ENCODE data around the gene MPZ. TPM values are rescaled to one million over a fixed set of nuclear protein-coding genes. Genes with fewer than 3 reads are reported as not detected.

The MPZ gene
- total and polyA plus RNA-seq, 2 experiments from 2014 or later = 0.21 to 2.1 TPM

DNA sequence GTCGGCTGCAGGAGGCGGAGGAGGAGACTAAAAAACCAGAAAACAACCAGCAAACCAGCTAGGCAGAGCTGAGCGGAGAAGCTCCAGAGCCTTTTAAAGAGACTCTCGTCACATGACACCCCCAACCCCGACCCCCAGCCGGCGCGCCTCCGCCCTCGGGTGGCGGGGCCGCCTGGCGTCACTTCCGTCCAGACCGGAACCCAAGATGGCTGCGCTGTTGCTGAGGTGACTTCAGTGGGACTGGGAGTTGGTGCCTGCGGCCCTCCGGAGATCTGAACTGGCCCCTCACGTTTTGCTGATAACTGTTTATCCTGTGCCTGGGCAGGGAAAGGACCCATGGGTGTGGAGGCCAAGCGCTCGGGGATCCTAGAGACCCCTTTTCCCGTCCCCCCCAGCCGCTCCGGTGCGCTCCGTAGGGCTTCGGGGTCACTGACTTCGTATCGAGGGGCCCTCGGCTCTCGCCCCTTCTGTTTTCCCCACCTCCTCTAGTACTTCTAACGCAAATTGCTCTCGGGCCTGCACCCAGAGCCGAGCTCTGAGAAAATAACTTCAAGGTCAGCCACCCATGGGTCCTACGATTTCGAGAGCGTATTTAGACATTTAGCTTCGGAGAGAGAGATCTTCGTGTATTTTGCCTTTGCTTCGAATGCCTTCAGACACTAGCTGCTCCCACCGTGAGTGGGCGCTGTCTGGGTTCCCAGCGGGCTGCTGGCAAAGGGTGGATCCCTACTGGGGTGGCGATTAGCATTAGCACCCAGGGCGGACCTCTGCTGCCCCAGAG lies 4.6 kb upstream of the MPZ start, which contains the start of gene SDHC:
TSS of gene SDHC (plus strand) at position 181 of the 781 bp plus-strand sequence. CDS start at position 206, 25 bp downstream.
- H3K9me3 ChIP-seq (ENCODE audit: low read depth) = no peaks in the 10 kb centered on the region
- WGBS (ENCODE audit: low lambda C conversion rate, missing lambda C conversion rate) = 2% methylated on average over 43 of the region's 45 CpGs
- peak within 1 kb of the TSS; percentile 89 for H2AFZ ChIP-seq
- TF ChIP-seq, protein P1, sequence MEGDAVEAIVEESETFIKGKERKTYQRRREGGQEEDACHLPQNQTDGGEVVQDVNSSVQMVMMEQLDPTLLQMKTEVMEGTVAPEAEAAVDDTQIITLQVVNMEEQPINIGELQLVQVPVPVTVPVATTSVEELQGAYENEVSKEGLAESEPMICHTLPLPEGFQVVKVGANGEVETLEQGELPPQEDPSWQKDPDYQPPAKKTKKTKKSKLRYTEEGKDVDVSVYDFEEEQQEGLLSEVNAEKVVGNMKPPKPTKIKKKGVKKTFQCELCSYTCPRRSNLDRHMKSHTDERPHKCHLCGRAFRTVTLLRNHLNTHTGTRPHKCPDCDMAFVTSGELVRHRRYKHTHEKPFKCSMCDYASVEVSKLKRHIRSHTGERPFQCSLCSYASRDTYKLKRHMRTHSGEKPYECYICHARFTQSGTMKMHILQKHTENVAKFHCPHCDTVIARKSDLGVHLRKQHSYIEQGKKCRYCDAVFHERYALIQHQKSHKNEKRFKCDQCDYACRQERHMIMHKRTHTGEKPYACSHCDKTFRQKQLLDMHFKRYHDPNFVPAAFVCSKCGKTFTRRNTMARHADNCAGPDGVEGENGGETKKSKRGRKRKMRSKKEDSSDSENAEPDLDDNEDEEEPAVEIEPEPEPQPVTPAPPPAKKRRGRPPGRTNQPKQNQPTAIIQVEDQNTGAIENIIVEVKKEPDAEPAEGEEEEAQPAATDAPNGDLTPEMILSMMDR (IDR thresholded peaks at IDR 0.05; ENCODE audit: poor library complexity) = peak; percentile 47
- TF ChIP-seq EZH2 (IDR thresholded peaks at IDR 0.05; ENCODE audit: borderline replicate concordance) = no peak
- TF ChIP-seq EZH2phosphoT487 (IDR thresholded peaks at IDR 0.05; ENCODE audit: low read depth, severe bottlenecking, unreplicated experiment) = no peak
- peak; percentile 95 for DNase-seq (ENCODE audit: low spot score)
- no peaks in the 10 kb centered on the region for H3K27me3 ChIP-seq
- H3K27ac ChIP-seq = peak within 1 kb of the TSS; percentile 95
- H3K4me3 ChIP-seq = peak within 1 kb of the TSS; percentile 76
- no peaks in the 10 kb centered on the region for H3K9me2 ChIP-seq (replicated peaks; ENCODE audit: insufficient read depth)
- no peaks in the 10 kb centered on the region for H4K20me1 ChIP-seq (ENCODE audit: insufficient read depth, poor library complexity, severe bottlenecking)
- H3K4me1 ChIP-seq (ENCODE audit: insufficient read depth) = peaks cover 10% of the 10 kb centered on the region
- peaks cover 36% of the 10 kb centered on the region for H3K79me2 ChIP-seq
- H3K36me3 ChIP-seq (replicated peaks; ENCODE audit: insufficient read depth, low read depth) = no peaks in the 10 kb centered on the region
- H3K4me2 ChIP-seq = peak within 1 kb of the TSS; percentile 88

DNA sequence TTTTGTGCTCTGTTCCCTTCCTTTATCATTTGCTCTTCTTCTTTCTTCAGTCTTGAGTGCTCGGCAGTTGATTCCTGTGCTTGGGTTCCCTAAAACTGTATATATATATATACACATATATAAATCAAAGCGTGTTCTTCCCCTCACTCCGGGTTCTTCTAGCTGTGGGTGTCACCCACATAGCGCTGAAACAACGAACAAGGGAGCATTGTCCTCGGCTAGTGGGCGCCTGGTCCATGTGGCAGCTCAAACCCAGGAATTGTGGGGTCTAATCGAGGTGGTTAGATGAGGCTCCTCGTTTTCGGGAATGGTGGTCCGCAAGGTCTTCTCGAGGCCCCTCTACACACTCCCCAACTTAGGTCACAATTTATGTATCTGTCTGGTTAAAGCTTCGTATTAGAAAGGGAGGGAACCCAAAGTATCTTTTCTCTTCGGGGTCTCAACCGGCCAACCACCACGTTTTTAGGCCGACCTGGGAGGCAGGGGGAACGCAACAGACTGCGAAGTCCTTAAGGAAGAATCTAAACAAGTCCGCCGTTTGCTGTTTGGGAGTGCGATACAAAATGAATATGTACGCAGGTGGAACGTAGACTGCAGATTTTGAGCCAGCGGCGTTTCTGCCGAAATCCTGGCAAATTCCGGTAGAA lies 3.9 kb upstream of the MPZ start:
- H3K4me1 ChIP-seq (ENCODE audit: insufficient read depth) = peaks cover 10% of the 10 kb centered on the region
- 49% methylated on average over 28 of the region's 28 CpGs for WGBS (ENCODE audit: low lambda C conversion rate, missing lambda C conversion rate)
- TF ChIP-seq EZH2phosphoT487 (IDR thresholded peaks at IDR 0.05; ENCODE audit: low read depth, severe bottlenecking, unreplicated experiment) = no peak
- no peak for TF ChIP-seq EZH2 (IDR thresholded peaks at IDR 0.05; ENCODE audit: borderline replicate concordance)
- TF ChIP-seq, protein P1 (IDR thresholded peaks at IDR 0.05; ENCODE audit: poor library complexity) = no peak
- H3K9me2 ChIP-seq (replicated peaks; ENCODE audit: insufficient read depth) = no peaks in the 10 kb centered on the region
- peaks cover 35% of the 10 kb centered on the region for H3K79me2 ChIP-seq
- no peaks in the 10 kb centered on the region for H3K36me3 ChIP-seq (replicated peaks; ENCODE audit: insufficient read depth, low read depth)
- H4K20me1 ChIP-seq (ENCODE audit: insufficient read depth, poor library complexity, severe bottlenecking) = no peaks in the 10 kb centered on the region
- peak overlapping the region; percentile 95 for H3K27ac ChIP-seq
- H3K27me3 ChIP-seq = no peaks in the 10 kb centered on the region
- H2AFZ ChIP-seq = peak overlapping the region; percentile 89
- no peaks in the 10 kb centered on the region for H3K9me3 ChIP-seq (ENCODE audit: low read depth)
- H3K4me2 ChIP-seq = peak overlapping the region; percentile 80
- peak overlapping the region; percentile 76 for H3K4me3 ChIP-seq
- DNase-seq (ENCODE audit: low spot score) = no peak

DNA sequence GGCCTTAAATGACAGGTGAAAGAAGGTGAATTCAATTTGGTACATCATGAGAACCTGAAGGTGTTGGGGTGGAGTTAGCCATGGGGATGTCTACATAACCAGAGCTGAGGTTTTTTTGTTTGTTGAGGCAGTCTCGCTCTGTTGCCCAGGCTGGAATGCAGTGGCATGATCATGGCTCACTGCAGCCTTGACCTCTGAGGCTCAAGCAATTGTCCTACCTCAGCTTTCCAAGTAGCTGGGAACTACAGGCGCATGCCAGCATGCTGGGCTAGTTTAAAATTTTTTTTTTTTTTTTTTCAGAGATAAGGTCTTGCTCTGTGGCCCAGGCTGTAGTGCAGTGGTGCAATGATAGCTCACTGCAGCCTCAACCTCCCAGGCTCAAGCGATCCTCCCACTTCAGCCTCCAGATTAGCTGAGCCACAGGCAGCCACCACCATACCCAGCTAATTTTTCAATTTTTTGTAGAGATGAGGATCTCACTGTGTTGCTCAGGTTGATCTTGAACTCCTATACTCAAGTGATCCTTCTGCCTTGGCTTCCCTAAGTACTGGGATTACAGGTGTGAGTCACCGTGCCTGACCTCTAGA lies 1.9 kb upstream of the MPZ start:
- no peak for DNase-seq (ENCODE audit: low spot score)
- peaks cover 19% of the 10 kb centered on the region for H3K79me2 ChIP-seq
- no peak overlapping the region for H2AFZ ChIP-seq
- no peaks in the 10 kb centered on the region for H4K20me1 ChIP-seq (ENCODE audit: insufficient read depth, poor library complexity, severe bottlenecking)
- 88% methylated on average over 4 of the region's 4 CpGs for WGBS (ENCODE audit: low lambda C conversion rate, missing lambda C conversion rate)
- no peak overlapping the region for H3K4me3 ChIP-seq
- H3K4me1 ChIP-seq (ENCODE audit: insufficient read depth) = peaks cover 10% of the 10 kb centered on the region
- H3K27me3 ChIP-seq = no peaks in the 10 kb centered on the region
- H3K9me2 ChIP-seq (replicated peaks; ENCODE audit: insufficient read depth) = no peaks in the 10 kb centered on the region
- no peaks in the 10 kb centered on the region for H3K9me3 ChIP-seq (ENCODE audit: low read depth)
- H3K27ac ChIP-seq = no peak overlapping the region
- no peak for TF ChIP-seq EZH2 (IDR thresholded peaks at IDR 0.05; ENCODE audit: borderline replicate concordance)
- TF ChIP-seq, protein P1 (IDR thresholded peaks at IDR 0.05; ENCODE audit: poor library complexity) = no peak
- no peak for TF ChIP-seq EZH2phosphoT487 (IDR thresholded peaks at IDR 0.05; ENCODE audit: low read depth, severe bottlenecking, unreplicated experiment)
- no peaks in the 10 kb centered on the region for H3K36me3 ChIP-seq (replicated peaks; ENCODE audit: insufficient read depth, low read depth)
- H3K4me2 ChIP-seq = no peak overlapping the region
